Thymus (tissue), 11 donors: ENCODE results near the gene FMNL2. TPM values are rescaled to one million over a fixed set of nuclear protein-coding genes. Genes with fewer than 3 reads are reported as not detected.

Source experiments
- DNase-seq, 9 donors: peaks; one replicate each; pipeline ENCODE4 v3.0.0-alpha.2; 2013; ENCODE audit warnings: low spot score in 9 of 9, low read depth in 6 of 9, missing footprints in 1 of 9
- H3K27ac ChIP-seq, 2 donors: one replicate each; pipeline ENCODE4 v1.5.1; 2013; ENCODE audit warnings: control low read depth in 1 of 2, low read depth in 1 of 2, low read length in 1 of 2, mild to moderate bottlenecking in 1 of 2, moderate library complexity in 1 of 2
- H3K27me3 ChIP-seq, 2 donors: one replicate each; pipeline ENCODE4 v1.5.1; 2013; ENCODE audit warnings: low read length in 1 of 2; ENCODE audit not compliant: control insufficient read depth in 2 of 2, insufficient read depth in 1 of 2
- H3K36me3 ChIP-seq, 2 donors: one replicate each; pipeline ENCODE4 v1.5.1; 2013; ENCODE audit warnings: low read length in 1 of 2, mild to moderate bottlenecking in 1 of 2, moderate library complexity in 1 of 2; ENCODE audit not compliant: control insufficient read depth in 2 of 2, insufficient read depth in 2 of 2
- H3K4me1 ChIP-seq, 2 donors: one replicate each; pipeline ENCODE4 v1.5.1; 2013; ENCODE audit warnings: low read length in 2 of 2; ENCODE audit not compliant: control insufficient read depth in 2 of 2, insufficient read depth in 2 of 2
- H3K4me3 ChIP-seq, 2 donors: one replicate each; pipeline ENCODE4 v1.5.1; 2013; ENCODE audit warnings: low read length in 2 of 2, control low read depth in 1 of 2, mild to moderate bottlenecking in 1 of 2
- H3K9me3 ChIP-seq, 2 donors: one replicate each; pipeline ENCODE4 v1.5.1; 2013; ENCODE audit warnings: low read length in 1 of 2, mild to moderate bottlenecking in 1 of 2; ENCODE audit not compliant: control insufficient read depth in 2 of 2, insufficient read depth in 1 of 2
- WGBS: extraction: QIAGEN DNeasy Blood & Tissue Kit; methylation state at CpG from one replicate; pipeline ENCODE4 v1.1.7; 2013; 5-methylcytosine and 5-hydroxymethylcytosine counted together
- polyA plus RNA-seq: library from polyadenylated mRNA; stranded (reverse); fragments of 200-250 nt; gene quantifications from one replicate; pipeline ENCODE4 v1.2.3, GENCODE V29; 2013
- total RNA-seq: library from RNA; stranded (reverse); fragments of 120-200 nt; gene quantifications from one replicate; pipeline ENCODE4 v1.2.4, GENCODE V29; 2013
- donor health status: healthy.

The FMNL2 gene
- total and polyA plus RNA-seq, 2 donors: 18.9 to 61.3 TPM

DNA sequence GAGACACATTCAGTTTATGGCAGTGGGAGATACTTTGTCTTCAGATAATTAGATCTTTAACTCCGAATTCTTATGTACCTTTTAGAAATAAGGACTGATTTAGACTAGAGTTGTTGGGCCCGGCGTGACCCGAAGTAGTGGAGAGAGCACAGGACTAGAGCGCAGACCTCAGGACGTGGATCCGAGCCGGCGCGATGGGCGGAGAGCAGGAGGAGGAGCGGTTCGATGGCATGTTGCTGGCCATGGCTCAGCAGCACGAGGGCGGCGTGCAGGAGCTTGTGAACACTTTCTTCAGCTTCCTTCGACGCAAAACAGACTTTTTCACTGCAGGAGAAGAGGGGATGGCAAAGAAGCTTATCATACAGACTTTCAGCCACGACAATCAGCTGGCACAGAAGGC is 54.5 kb downstream of the FMNL2 start:
- H3K36me3 ChIP-seq: no peaks in the 10 kb centered on the region
- no peaks in the 10 kb centered on the region for H3K27me3 ChIP-seq
- 95% methylated on average over 19 of the region's 19 CpGs for WGBS
- no peaks in the 10 kb centered on the region for H3K9me3 ChIP-seq
- H3K27ac ChIP-seq: no peak overlapping the region
- DNase-seq: no peak
- no peaks in the 10 kb centered on the region for H3K4me1 ChIP-seq
- no peak overlapping the region for H3K4me3 ChIP-seq

DNA sequence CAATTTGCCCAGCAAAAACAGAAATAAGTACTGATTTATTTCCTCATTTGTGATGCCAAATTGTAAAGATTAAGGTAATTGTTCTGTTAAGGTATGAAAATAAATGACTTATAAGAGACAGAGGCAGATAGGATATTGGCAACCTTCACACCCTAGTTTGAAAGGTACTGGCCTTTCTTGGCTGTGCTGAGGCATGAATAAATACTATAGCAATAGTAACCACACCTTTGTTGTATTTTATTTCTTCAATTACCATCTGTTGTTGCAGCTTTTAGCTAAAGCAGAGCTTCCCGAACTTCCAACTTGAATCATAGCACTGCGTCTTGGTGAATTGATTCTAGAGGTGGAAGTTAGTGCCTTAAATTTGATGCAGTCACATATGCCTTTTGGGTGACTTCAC is 55.9 kb downstream of the FMNL2 start:
- WGBS: 96% methylated on average over 2 of the region's 2 CpGs
- Histone ChIP-seq H3K27me3 (no peaks in the 10 kb centered on the region), H3K4me1 (no peaks in the 10 kb centered on the region), H3K27ac (no peak overlapping the region), H3K4me3 (no peak overlapping the region), H3K9me3 (no peaks in the 10 kb centered on the region), H3K36me3 (no peaks in the 10 kb centered on the region)
- no peak for DNase-seq

DNA sequence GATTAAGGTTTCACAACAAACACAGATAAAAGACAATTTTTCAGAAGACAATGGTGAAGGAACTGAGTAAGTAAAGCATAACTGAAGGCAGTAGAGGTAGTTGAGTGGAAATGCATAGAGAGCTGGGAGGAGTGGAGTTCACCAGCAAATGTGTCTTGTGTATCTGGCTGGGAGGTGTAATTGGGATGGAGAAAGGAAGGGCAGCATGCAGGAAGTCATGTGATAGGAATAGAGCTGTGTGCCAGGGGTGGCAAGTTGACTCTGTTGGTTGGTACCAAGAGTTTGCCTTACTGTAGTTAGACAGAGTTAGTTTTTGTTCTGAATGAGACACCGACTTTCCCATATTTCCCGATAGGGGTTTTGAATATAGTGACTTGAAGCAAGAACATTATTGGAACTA is 56.3 kb downstream of the FMNL2 start:
- no peaks in the 10 kb centered on the region for H3K27me3 ChIP-seq
- WGBS: 100% methylated on average over 2 of the region's 2 CpGs
- no peaks in the 10 kb centered on the region for H3K36me3 ChIP-seq
- H3K9me3 ChIP-seq: no peaks in the 10 kb centered on the region
- no peaks in the 10 kb centered on the region for H3K4me1 ChIP-seq
- DNase-seq: no peak
- H3K4me3 ChIP-seq: no peak overlapping the region
- H3K27ac ChIP-seq: no peak overlapping the region

DNA sequence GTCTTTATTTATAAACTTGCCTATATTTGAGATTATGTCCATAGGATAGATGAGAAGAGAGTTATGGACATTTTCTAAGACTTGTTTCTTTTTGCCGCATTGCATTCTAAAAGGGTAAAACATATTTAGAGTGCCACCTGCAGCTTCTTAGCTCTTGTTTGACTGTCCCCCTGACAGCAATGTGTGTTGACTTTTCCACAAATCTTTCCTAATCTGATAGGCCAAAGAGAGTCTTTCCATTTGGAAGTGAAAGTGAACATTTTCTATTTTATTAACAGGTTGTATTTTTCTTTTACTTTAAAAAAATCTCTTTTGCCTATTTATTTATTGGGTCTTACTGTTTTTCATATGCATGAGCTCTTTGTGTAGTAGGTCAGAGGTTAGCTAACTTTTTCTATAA is 58.4 kb downstream of the FMNL2 start:
- Histone ChIP-seq H3K4me3 (no peak overlapping the region), H3K27me3 (no peaks in the 10 kb centered on the region), H3K4me1 (no peaks in the 10 kb centered on the region), H3K9me3 (no peaks in the 10 kb centered on the region), H3K27ac (no peak overlapping the region), H3K36me3 (no peaks in the 10 kb centered on the region)
- DNase-seq: no peak
- WGBS: 100% methylated on average over 1 of the region's 1 CpG

DNA sequence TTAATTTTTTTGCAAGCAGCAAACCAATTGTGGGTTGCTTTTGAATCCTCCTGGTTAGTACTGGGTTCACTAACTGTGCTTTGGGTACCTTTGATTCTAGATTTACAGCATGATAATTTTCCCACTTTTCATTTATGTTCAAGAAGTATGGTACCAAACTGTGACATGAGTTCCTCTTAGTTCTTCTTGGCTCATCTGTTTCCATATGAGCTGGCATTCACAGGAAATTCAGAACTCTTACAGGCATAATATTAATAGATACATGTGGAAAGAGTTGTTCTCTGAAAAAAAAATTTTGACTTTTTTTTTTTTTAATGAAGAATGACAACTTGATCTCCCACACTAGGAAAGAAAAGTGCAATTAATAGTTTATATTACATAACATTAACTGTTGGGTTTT is 59.4 kb downstream of the FMNL2 start:
- H3K36me3 ChIP-seq: no peaks in the 10 kb centered on the region
- DNase-seq: no peak
- no peak overlapping the region for H3K27ac ChIP-seq
- H3K9me3 ChIP-seq: no peaks in the 10 kb centered on the region
- H3K4me1 ChIP-seq: no peaks in the 10 kb centered on the region
- no peaks in the 10 kb centered on the region for H3K27me3 ChIP-seq
- no peak overlapping the region for H3K4me3 ChIP-seq

DNA sequence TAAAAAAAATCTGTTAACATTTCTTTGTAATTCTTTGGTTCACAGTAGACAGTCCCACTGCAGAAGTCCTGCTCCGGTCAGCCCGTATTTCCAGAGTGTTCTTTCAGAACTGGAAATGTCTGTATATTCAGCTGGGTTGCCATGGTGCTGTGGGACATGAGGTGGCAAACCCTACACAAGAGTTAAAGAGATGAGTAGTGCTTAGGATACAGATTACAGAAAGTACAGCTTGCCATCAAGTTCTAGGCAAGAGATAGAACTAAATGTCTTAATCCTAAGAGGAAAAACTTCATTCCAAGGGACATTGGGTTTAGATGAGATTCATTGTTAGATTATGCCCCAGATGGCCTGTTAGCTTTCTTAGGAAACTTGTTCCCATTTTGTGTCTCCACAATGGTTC is 60.1 kb downstream of the FMNL2 start:
- no peak overlapping the region for H3K4me3 ChIP-seq
- H3K4me1 ChIP-seq: no peaks in the 10 kb centered on the region
- no peak for DNase-seq
- H3K9me3 ChIP-seq: no peaks in the 10 kb centered on the region
- no peaks in the 10 kb centered on the region for H3K36me3 ChIP-seq
- no peak overlapping the region for H3K27ac ChIP-seq
- no peaks in the 10 kb centered on the region for H3K27me3 ChIP-seq
- 99% methylated on average over 2 of the region's 2 CpGs for WGBS

DNA sequence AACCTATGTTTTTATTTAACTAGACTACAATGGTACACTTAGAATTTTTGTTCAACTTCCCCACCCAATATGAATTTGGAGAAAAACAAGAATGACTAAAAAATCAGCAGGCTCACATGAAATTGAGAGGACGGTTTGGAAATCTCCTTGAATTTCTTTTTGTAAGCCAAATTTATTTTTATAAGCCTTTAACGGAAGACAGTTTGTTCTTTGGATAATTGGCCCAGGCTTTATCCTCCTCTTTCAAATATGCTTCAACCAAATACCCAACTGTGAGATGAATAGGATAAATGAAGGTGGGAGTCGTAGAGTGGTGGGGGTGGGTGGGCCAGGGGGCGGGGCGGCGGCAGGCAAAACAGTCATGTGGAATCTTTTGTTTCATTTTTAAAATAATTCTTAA is 60.6 kb downstream of the FMNL2 start:
- 86% methylated on average over 6 of the region's 6 CpGs for WGBS
- Histone ChIP-seq H3K4me1 (peaks cover 0 to 2% of the 10 kb centered on the region in 2 donors), H3K27ac (no peak overlapping the region), H3K27me3 (no peaks in the 10 kb centered on the region), H3K9me3 (no peaks in the 10 kb centered on the region), H3K4me3 (no peak overlapping the region), H3K36me3 (no peaks in the 10 kb centered on the region)
- DNase-seq: no peak

DNA sequence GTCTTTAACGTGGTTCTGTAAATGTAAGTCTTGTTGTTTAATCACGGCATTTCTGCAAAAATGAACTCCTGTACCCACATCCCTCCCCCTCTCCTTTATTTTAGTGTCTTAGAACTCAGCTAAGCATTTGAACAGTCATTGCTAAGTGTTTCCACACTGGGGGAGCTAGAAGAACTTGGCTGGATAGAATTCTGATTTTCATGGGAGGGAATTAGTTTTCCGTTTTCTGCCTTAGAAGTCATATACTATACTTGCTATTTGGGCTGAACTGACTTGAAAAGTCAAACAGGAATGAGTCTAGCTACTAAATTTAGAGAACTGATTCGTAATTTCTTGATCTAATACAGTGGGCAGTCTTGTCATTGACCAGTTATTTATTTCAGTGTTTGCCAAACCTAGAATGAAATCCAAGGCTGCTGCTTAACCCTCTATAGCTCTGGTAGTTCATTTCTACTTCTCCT is 61.1 kb downstream of the FMNL2 start:
- H3K4me1 ChIP-seq: peaks cover 0 to 4% of the 10 kb centered on the region in 2 donors
- H3K9me3 ChIP-seq: no peaks in the 10 kb centered on the region
- no peaks in the 10 kb centered on the region for H3K36me3 ChIP-seq
- H3K27ac ChIP-seq: no peak overlapping the region
- DNase-seq: no peak
- H3K27me3 ChIP-seq: no peaks in the 10 kb centered on the region
- H3K4me3 ChIP-seq: no peak overlapping the region
- 90% methylated on average over 4 of the region's 4 CpGs for WGBS

DNA sequence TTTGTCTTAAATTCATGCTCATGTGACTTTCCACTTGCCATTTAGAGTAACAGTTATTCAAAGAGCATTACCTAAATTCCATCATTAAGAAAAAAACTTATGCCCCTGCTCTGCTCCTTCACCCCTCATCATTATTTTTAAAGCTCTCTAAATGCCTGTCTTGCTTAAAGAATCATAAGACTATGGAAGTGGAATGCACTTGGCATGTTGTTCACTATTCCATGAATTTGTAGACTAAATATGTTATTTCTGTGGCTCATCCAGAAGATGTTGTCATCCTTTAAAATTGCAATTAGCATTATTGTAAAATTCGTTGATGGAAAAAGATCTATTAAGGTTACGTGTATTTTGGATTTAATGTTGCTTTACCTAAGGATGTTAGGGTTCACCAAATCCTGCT is 61.8 kb downstream of the FMNL2 start:
- DNase-seq: no peak

DNA sequence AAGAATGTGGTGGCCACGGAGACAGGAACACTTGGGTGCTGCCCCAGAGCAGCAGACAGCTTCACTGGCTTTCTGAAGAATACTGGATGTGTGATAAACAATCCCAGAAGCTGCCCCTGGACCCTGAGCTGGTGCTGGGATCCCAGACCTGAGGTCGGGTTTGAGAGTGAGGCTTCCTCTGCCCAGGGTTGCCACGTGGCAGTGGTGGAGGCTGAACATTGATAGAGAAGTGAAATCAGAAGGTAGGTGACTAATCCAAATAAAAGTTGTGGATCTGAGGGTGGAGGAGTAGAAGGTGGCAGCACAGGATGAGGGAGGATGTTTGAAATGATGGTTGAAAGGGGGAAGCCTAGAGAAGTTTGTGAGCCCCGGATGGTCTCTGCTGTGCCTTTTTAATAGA is 64.0 kb downstream of the FMNL2 start:
- Histone ChIP-seq H3K4me3 (no peak overlapping the region), H3K4me1 (peaks cover 4 to 21% of the 10 kb centered on the region in 2 donors), H3K27ac (no peak overlapping the region), H3K36me3 (no peaks in the 10 kb centered on the region), H3K9me3 (no peaks in the 10 kb centered on the region), H3K27me3 (no peaks in the 10 kb centered on the region)
- no peak for DNase-seq
- 90% methylated on average over 4 of the region's 4 CpGs for WGBS

More for the DNA sequence above, 61.8 kb downstream of the FMNL2 start:
- Histone ChIP-seq H3K27ac (no peak overlapping the region), H3K4me3 (no peak overlapping the region), H3K36me3 (no peaks in the 10 kb centered on the region), H3K4me1 (peaks cover 0 to 4% of the 10 kb centered on the region in 2 donors), H3K27me3 (no peaks in the 10 kb centered on the region), H3K9me3 (no peaks in the 10 kb centered on the region)
- 90% methylated on average over 2 of the region's 2 CpGs for WGBS
